SK-N-SH (cell line): Measurements from ENCODE around the gene ARHGEF12. TPM values are rescaled to one million over a fixed set of nuclear protein-coding genes. Genes with fewer than 3 reads are reported as not detected.

Source experiments
- CTCF ChIA-PET: fragments of 300-600, 350-600 bp; formaldehyde crosslinking; extraction: SDS; loops from one replicate; lab custom pipeline; 2021; lab: Yijun Ruan, JAX
- POLR2A ChIA-PET: fragments of 350-600 bp; sonication (Branson Sonifier 250); formaldehyde crosslinking; extraction: SDS; loops from one replicate; lab custom pipeline; 2020; ENCODE audit warnings: antibody characterized with exemption, inconsistent platforms; lab: Yijun Ruan, JAX
- DNase-seq: peaks from one replicate; pipeline ENCODE4 v3.0.0; 2012
- H2AFZ ChIP-seq: fragments of 200-600 bp; sonication (generic); 2 replicates; pipeline ENCODE4 v1.8.1; 2016; ENCODE audit warnings: antibody characterized with exemption, mild to moderate bottlenecking, low read depth
- H3F3A ChIP-seq: fragments of 200-600 bp; sonication (generic); replicated peaks from 2 replicates; pipeline ENCODE3; 2016; ENCODE audit warnings: antibody characterized with exemption, mild to moderate bottlenecking; ENCODE audit not compliant: insufficient read depth
- H3K27ac ChIP-seq, 2 experiments: fragments of 200-500 bp in 1 of 2; fragments of 200-600 bp in 1 of 2; sonication (Bioruptor generic) in 1 of 2; sonication (generic), shearing (Covaris generic) in 1 of 2; 2 replicates each; pipeline versions ENCODE4 v1.5.1 to v1.6.1; 2014 to 2016; ENCODE audit warnings: low read depth in 2 of 2, inconsistent platforms in 1 of 2, low read length in 1 of 2, mild to moderate bottlenecking in 1 of 2, mixed read lengths in 1 of 2
- H3K27me3 ChIP-seq: fragments of 200-600 bp; sonication (generic), shearing (Covaris generic); 2 replicates; pipeline ENCODE4 v1.6.1; 2016; ENCODE audit warnings: mixed run types; ENCODE audit not compliant: insufficient read depth
- H3K36me3 ChIP-seq, 2 experiments: fragments of 200-500 bp in 1 of 2; fragments of 200-600 bp in 1 of 2; sonication (Bioruptor generic) in 1 of 2; sonication (generic) in 1 of 2; replicated peaks in 1 of 2; 2 replicates each; pipeline versions ENCODE3 to v1.5.1; 2014 to 2016; ENCODE audit warnings: low read length in 1 of 2, mild to moderate bottlenecking in 1 of 2; ENCODE audit not compliant: insufficient read depth in 2 of 2, control insufficient read depth in 1 of 2
- H3K4me1 ChIP-seq, 2 experiments: fragments of 200-500 bp in 1 of 2; fragments of 200-600 bp in 1 of 2; sonication (Bioruptor generic) in 1 of 2; sonication (generic), shearing (Covaris generic) in 1 of 2; 2 replicates each; pipeline versions ENCODE4 v1.5.1 to v1.6.1; 2014 to 2016; ENCODE audit warnings: low read depth in 1 of 2, low read length in 1 of 2, mixed run types in 1 of 2; ENCODE audit not compliant: insufficient read depth in 2 of 2, control insufficient read depth in 1 of 2
- H3K4me2 ChIP-seq: fragments of 200-600 bp; sonication (generic), shearing (Covaris generic); 2 replicates; pipeline ENCODE4 v1.6.1; 2017; ENCODE audit warnings: mixed run types
- H3K4me3 ChIP-seq, 2 experiments: fragments of 200-500 bp in 1 of 2; fragments of 200-600 bp in 1 of 2; sonication (Bioruptor generic) in 1 of 2; sonication (generic), shearing (Covaris generic) in 1 of 2; 2 replicates each; pipeline versions ENCODE4 v1.5.1 to v1.8.1; 2014 to 2016; ENCODE audit warnings: low read depth in 2 of 2, inconsistent platforms in 1 of 2, low read length in 1 of 2, mild to moderate bottlenecking in 1 of 2, mixed read lengths in 1 of 2, moderate library complexity in 1 of 2
- H3K79me2 ChIP-seq: fragments of 200-600 bp; sonication (generic); 2 replicates; pipeline ENCODE4 v1.8.1; 2017; ENCODE audit warnings: mild to moderate bottlenecking; ENCODE audit not compliant: insufficient read depth
- H3K9ac ChIP-seq: fragments of 200-600 bp; sonication (generic); 2 replicates; pipeline ENCODE4 v1.6.1; 2017; ENCODE audit warnings: mixed run types
- H3K9me2 ChIP-seq: fragments of 200-600 bp; sonication (generic); 2 replicates; pipeline ENCODE4 v1.6.1; 2017; ENCODE audit warnings: mixed run types
- H3K9me3 ChIP-seq: fragments of 200-600 bp; sonication (generic); 2 replicates; pipeline ENCODE4 v1.6.1; 2017; ENCODE audit warnings: mixed run types, mild to moderate bottlenecking, moderate library complexity
- H4K20me1 ChIP-seq: fragments of 200-600 bp; sonication (generic); 2 replicates; pipeline ENCODE4 v1.6.1; 2017; ENCODE audit warnings: mild to moderate bottlenecking, mixed run types; ENCODE audit not compliant: insufficient read depth
- FOSL2 ChIP-seq: IDR thresholded peaks from 2 replicates; pipeline ENCODE4 v1.4.0; 2012; ENCODE audit warnings: low read depth, mild to moderate bottlenecking, moderate library complexity, borderline replicate concordance
- FOXM1 ChIP-seq: IDR thresholded peaks from 2 replicates; pipeline ENCODE4 v1.4.0; 2012; ENCODE audit warnings: low read depth, mild to moderate bottlenecking
- JUND ChIP-seq: IDR thresholded peaks from 2 replicates; pipeline ENCODE4 v1.4.0; 2012
- RCOR1 ChIP-seq: fragments of 150-350 bp; IDR thresholded peaks from 2 replicates; pipeline ENCODE4 v1.6.1; 2017; ENCODE audit warnings: antibody characterized with exemption, low read length
- RXRA ChIP-seq: IDR thresholded peaks from 2 replicates; pipeline ENCODE4 v1.4.0; 2012; ENCODE audit warnings: low read depth, mild to moderate bottlenecking, borderline replicate concordance
- SIN3A ChIP-seq: IDR thresholded peaks from 2 replicates; pipeline ENCODE4 v1.6.1; 2012; ENCODE audit warnings: low read depth, mild to moderate bottlenecking, low read length, moderate library complexity, borderline replicate concordance
- TCF12 ChIP-seq: IDR thresholded peaks from 2 replicates; pipeline ENCODE4 v1.4.0; 2012
- WGBS: methylation state at CpG from one replicate; pipeline ENCODE4 v1.1.6; 2017; ENCODE audit warnings: low lambda C conversion rate; 5-methylcytosine and 5-hydroxymethylcytosine counted together
- polyA plus RNA-seq, 3 experiments: library from polyadenylated mRNA; depleted of rRNA; stranded (reverse); fragments of >200 nt; gene quantifications; 2 replicates each; pipeline ENCODE4 v1.2.3, GENCODE V29; 2012
- TF ChIP-seq, protein P1 (sequence below): fragments of 150-350 bp; IDR thresholded peaks from 2 replicates; pipeline ENCODE4 v1.6.1; 2016; ENCODE audit warnings: mild to moderate bottlenecking, low read depth, low read length
- TF ChIP-seq, protein P2 (sequence below): IDR thresholded peaks from 2 replicates; pipeline ENCODE4; 2012
- TF ChIP-seq, protein P3 (sequence below): fragments of 200-600 bp; sonication (generic); IDR thresholded peaks from 2 replicates; pipeline ENCODE4 v1.6.1; 2017; ENCODE audit warnings: antibody characterized with exemption, mild to moderate bottlenecking, moderate library complexity
- TF ChIP-seq, protein P4 (sequence below): IDR thresholded peaks from 2 replicates; pipeline ENCODE4 v1.4.0; 2012; ENCODE audit warnings: low read depth
- TF ChIP-seq, protein P5 (sequence below): IDR thresholded peaks from 2 replicates; pipeline ENCODE4 v1.6.1; 2012; ENCODE audit warnings: mild to moderate bottlenecking, low read depth, low read length, moderate library complexity

Gene ARHGEF12
- polyA plus RNA-seq, 1 of the 3 experiments (the other 2 are of a cell fraction): 12.3 TPM

DNA sequence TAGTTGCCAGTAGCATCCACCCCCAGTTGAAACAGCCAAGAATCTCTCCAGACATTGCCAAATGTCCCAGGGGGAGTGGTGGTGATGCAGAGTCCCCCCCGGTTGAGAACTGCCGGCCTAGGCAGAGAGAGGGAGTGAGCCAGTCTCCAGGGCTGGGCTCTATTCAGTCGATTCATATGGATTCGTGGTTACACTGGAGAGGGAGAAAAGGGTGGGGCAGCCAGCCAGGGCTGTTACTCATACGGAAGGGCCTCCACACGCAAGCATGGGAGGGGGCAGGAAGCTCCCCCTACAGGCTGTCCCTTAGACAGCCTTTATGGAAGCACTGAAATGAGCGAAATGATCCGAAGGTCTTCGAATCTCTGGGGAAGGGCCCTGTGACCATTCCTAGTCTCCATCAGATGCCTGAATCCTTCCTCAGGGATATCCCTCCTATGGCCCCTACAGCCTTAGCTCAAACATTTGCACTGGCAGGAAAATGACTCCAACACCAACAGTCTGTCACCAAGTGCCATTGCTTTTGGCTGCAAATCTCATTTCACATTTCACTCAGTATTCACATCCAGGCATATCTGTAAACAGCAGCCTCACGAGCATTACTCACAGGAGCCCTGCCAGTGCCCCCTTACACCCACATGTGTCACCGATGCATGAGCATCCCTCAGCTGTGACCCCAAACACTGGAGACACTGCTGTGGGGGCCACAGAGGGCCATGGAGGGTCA is 29.5 kb upstream of the ARHGEF12 start:
- ChIA-PET POLR2A (no interaction called here), CTCF (interaction anchor here (0.8 to 1.8 kb wide), 3 partner anchors 11 to 77 kb away, joined by 3 to 7 read pairs (median 6); partner anchors contain the start of gene ARHGEF12)
- H3K4me1 ChIP-seq: 0 out of 4 replicates have a peak, but pooled peaks cover 0 to 6% of the 10 kb centered on the region in 2 experiments
- H3K4me2 ChIP-seq: peak overlapping the region; percentile 20
- no peaks in the 10 kb centered on the region for H3K36me3 ChIP-seq
- DNase-seq: no peak
- TF ChIP-seq, protein P1, sequence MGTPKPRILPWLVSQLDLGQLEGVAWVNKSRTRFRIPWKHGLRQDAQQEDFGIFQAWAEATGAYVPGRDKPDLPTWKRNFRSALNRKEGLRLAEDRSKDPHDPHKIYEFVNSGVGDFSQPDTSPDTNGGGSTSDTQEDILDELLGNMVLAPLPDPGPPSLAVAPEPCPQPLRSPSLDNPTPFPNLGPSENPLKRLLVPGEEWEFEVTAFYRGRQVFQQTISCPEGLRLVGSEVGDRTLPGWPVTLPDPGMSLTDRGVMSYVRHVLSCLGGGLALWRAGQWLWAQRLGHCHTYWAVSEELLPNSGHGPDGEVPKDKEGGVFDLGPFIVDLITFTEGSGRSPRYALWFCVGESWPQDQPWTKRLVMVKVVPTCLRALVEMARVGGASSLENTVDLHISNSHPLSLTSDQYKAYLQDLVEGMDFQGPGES: no peak
- TF ChIP-seq JUND: peak; percentile 19; the same call in 1 of the 2 replicates
- TF ChIP-seq, protein P2, sequence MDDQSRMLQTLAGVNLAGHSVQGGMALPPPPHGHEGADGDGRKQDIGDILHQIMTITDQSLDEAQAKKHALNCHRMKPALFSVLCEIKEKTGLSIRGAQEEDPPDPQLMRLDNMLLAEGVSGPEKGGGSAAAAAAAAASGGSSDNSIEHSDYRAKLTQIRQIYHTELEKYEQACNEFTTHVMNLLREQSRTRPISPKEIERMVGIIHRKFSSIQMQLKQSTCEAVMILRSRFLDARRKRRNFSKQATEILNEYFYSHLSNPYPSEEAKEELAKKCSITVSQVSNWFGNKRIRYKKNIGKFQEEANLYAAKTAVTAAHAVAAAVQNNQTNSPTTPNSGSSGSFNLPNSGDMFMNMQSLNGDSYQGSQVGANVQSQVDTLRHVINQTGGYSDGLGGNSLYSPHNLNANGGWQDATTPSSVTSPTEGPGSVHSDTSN: 0 out of 2 replicates have a peak, but pooled peaks have one; percentile 12
- no peak for TF ChIP-seq SIN3A
- TF ChIP-seq, protein P3, sequence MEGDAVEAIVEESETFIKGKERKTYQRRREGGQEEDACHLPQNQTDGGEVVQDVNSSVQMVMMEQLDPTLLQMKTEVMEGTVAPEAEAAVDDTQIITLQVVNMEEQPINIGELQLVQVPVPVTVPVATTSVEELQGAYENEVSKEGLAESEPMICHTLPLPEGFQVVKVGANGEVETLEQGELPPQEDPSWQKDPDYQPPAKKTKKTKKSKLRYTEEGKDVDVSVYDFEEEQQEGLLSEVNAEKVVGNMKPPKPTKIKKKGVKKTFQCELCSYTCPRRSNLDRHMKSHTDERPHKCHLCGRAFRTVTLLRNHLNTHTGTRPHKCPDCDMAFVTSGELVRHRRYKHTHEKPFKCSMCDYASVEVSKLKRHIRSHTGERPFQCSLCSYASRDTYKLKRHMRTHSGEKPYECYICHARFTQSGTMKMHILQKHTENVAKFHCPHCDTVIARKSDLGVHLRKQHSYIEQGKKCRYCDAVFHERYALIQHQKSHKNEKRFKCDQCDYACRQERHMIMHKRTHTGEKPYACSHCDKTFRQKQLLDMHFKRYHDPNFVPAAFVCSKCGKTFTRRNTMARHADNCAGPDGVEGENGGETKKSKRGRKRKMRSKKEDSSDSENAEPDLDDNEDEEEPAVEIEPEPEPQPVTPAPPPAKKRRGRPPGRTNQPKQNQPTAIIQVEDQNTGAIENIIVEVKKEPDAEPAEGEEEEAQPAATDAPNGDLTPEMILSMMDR: peak; percentile 60
- no peak for TF ChIP-seq FOXM1
- TF ChIP-seq, protein P4, sequence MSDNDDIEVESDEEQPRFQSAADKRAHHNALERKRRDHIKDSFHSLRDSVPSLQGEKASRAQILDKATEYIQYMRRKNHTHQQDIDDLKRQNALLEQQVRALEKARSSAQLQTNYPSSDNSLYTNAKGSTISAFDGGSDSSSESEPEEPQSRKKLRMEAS: peak; percentile 25; the same call in 1 of the 2 replicates
- no peak for TF ChIP-seq RCOR1
- no peak for TF ChIP-seq RXRA
- peak; percentile 15; the same call in 1 of the 2 replicates for TF ChIP-seq TCF12
- TF ChIP-seq FOSL2: peak; percentile 39; the same call in 1 of the 2 replicates
- TF ChIP-seq, protein P5, sequence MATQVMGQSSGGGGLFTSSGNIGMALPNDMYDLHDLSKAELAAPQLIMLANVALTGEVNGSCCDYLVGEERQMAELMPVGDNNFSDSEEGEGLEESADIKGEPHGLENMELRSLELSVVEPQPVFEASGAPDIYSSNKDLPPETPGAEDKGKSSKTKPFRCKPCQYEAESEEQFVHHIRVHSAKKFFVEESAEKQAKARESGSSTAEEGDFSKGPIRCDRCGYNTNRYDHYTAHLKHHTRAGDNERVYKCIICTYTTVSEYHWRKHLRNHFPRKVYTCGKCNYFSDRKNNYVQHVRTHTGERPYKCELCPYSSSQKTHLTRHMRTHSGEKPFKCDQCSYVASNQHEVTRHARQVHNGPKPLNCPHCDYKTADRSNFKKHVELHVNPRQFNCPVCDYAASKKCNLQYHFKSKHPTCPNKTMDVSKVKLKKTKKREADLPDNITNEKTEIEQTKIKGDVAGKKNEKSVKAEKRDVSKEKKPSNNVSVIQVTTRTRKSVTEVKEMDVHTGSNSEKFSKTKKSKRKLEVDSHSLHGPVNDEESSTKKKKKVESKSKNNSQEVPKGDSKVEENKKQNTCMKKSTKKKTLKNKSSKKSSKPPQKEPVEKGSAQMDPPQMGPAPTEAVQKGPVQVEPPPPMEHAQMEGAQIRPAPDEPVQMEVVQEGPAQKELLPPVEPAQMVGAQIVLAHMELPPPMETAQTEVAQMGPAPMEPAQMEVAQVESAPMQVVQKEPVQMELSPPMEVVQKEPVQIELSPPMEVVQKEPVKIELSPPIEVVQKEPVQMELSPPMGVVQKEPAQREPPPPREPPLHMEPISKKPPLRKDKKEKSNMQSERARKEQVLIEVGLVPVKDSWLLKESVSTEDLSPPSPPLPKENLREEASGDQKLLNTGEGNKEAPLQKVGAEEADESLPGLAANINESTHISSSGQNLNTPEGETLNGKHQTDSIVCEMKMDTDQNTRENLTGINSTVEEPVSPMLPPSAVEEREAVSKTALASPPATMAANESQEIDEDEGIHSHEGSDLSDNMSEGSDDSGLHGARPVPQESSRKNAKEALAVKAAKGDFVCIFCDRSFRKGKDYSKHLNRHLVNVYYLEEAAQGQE: no peak
- H3F3A ChIP-seq: peaks cover 4% of the 10 kb centered on the region
- no peak overlapping the region for H3K9ac ChIP-seq
- H4K20me1 ChIP-seq: no peaks in the 10 kb centered on the region
- H3K79me2 ChIP-seq: no peaks in the 10 kb centered on the region
- no peak overlapping the region for H3K27ac ChIP-seq
- H3K27me3 ChIP-seq: no peaks in the 10 kb centered on the region
- peak overlapping the region; percentile 58; the same call in 1 of the 2 replicates for H2AFZ ChIP-seq
- 55% methylated on average over 10 of the region's 11 CpGs for WGBS
- no peaks in the 10 kb centered on the region for H3K9me2 ChIP-seq
- H3K4me3 ChIP-seq: no peak overlapping the region
- no peaks in the 10 kb centered on the region for H3K9me3 ChIP-seq
